ENCODE results near the gene ZNF784.

ZNF784 gene

GRCh38 chr19:55602104-55603001, 22.0 kb downstream of the ZNF784 start:
- DNase-seq (ENCODE audit: low read depth in 2 of 2): no peak

- DNase-seq (ENCODE audit: low read depth in 2 of 2): no peak
These were observed 23.3 kb downstream of the ZNF784 start for GRCh38 chr19:55601084-55601483.

DNA sequence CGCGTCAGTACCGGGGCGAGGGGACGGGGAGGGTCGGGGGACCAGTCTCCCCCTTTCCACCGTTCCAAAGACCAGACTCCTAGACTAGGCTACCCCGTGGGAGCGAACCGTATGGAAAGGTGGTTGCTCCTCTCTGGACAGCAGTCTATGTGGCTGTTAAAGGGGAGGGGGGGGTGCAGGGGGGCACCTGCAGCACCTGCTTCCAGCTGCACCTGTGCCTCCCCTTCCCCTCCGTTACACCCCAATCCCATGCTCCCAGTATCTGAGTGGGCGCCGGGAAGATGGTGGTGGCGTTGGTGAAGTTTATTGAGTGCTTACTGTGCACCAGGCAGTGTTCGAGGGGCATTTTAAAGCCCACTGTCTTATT, 23.7 kb downstream of the ZNF784 start:
- no peak for DNase-seq (ENCODE audit: low read depth in 2 of 2)

- peak; percentile 73 to 81 for DNase-seq (ENCODE audit: low read depth in 2 of 2)
These were observed 24.3 kb downstream of the ZNF784 start, which contains the start of gene ZNF524 for GRCh38 chr19:55599842-55600661. ZNF524 (plus strand) TSS chr19:55600288; CDS start chr19:55602113, 1,825 bp downstream.

GRCh38 chr19:55599468-55599841, 24.9 kb downstream of the ZNF784 start, which contains the start of gene FIZ1:
FIZ1 (minus strand) TSS chr19:55599517; CDS start chr19:55597865, 1,652 bp downstream.
- DNase-seq (ENCODE audit: low read depth in 2 of 2): peak; percentile 91 to 95

DNA sequence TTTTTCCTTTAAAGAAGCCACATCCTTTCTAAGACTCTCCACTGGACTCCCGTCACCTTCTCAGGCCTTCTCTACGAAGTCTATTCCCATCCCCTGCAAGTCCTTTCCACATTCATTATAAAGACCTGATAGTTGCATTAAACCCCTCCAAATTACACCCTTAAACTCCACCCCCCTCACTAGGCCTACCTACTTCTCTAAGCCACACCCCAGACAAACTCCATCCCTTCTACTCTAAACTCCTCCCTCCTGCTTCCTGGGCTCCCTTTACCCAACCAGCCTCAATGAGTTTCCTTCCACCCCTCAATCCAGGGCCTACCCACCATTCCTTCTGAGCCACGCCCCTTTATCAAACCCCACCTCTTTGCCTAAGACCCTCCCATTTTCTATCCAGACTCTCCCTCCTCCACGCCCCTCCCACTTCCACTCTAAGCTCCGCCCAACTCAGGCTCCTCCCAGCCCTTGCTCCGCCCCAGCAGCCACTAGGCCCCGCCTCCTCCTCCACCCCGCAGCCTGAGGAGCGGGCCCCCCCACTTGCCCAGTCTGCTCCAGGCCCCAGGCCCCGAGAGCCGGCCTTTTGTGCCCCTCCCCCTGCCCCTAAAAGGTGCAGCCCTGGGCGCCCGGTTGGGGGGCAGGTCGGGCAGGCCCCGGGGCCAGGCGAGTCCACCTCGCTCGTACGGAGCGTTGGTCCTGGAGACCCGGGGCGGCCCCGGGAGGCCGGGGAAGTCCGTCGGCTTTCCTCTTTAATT, 25.5 kb downstream of the ZNF784 start:
- DNase-seq (ENCODE audit: low read depth in 2 of 2): peak; percentile 83 to 86

DNA sequence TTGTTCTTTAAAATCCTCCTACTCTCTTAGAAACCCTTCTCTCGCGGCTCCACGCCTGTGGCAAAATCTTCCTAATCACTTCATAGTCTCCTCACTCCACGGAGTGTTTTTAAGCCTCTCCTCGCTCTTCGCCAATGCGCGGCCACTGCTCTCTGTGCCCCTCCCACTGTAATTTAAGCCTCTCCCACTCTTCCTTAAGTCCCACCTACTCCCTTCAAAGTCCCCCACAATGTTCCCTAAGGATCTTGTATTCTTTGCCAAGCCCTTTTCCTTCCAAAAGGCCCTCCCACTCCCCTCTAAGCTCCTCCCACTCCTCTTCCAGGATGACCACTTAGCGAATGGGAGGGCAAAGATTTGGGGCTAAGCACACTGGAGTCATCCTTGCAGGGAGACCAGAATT, 26.3 kb downstream of the ZNF784 start:
- no peak for DNase-seq (ENCODE audit: low read depth in 2 of 2)

DNA sequence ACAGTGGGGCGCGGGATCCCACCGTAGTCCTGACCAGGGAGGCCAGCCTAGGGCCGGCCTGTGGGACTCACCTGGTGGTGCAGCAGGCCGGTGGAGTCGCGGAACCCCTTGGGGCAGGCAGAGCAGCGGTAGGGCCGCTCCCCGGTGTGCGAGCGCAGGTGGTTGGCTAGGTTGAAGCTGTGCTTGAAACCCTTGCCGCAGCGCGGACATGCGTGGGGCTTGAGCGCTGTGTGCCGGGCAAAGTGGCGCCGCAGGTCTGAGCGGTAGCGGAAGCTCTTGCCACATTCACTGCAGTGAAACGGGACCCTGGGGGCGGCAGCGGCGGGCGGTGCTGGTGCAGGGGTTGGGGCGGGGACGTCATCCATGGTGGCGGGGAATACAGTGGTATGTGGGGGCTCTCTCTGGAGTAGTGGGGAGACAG, 26.9 kb downstream of the ZNF784 start:
- no peak for DNase-seq (ENCODE audit: low read depth in 2 of 2)

GRCh38 chr19:55596304-55596703, 28.1 kb downstream of the ZNF784 start:
- DNase-seq (ENCODE audit: low read depth in 2 of 2): no peak

DNA sequence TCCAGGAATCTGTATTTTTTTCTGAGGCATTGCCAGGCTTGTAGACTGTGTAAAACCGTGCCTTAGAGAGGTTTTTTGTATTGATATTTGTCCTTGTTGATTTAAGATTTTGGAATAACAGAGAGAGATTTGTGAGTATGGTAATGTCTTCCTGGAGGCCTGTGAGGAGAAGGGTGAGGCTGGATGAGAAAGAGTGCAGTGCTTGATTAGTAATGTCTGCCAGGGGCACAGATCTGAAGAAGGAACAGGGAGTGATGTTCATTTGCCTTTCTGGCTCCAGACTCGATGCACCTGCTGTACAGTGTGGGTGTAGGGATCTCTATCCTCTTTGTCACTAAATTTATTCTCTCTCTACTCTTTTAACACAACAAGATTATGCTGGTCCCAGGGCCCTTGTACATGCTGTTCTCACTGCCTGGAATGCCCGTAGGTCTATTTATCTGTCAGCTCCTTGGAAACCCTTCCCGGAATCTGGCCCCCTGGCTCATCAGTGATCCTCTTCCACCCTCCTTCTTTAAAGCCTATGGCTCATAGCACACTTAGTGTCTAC, 29.3 kb downstream of the ZNF784 start:
- no peak for DNase-seq (ENCODE audit: low read depth in 2 of 2)

GRCh38 chr19:55593096-55593772, 31.1 kb downstream of the ZNF784 start:
- DNase-seq (ENCODE audit: low read depth in 2 of 2): no peak

DNA sequence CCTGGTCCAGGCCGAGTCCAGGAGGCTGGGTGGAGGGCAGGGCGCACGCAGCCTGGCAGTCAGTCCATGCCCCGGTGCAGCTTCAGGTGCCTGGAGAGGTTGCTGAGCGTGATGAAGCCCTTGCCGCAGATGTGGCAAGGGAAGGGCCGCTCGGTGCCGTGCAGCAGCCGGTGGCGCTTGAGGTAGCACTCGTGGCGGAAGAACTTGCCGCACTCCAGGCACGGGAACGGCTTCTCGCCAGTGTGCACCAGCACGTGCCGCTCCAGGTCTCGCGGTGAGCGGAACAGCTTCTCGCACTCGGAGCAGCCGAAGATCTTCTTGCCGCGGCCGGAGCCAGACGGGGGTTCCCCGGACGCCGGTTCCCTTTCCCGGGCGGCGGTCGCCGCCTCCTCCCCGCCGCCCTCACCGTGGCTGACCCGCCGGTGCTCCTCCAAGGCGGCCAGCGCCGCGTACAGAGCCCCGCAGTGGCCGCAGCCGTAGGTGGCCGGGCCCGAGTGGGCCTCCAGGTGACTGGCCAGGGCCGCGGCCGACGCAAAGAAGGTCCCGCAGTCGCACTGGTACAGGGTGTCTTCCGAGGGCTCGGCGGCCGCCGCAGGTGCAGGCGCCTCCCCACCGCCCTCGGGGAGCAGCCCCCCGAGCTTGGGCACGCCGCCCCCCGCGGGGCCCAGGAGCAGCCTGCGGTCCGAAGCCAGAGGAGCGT, 31.8 kb downstream of the ZNF784 start:
- DNase-seq (ENCODE audit: low read depth in 2 of 2): no peak

- no peak for DNase-seq (ENCODE audit: low read depth in 2 of 2)
These were observed 32.8 kb downstream of the ZNF784 start for GRCh38 chr19:55591555-55591954.

GRCh38 chr19:55590617-55591016, 33.7 kb downstream of the ZNF784 start:
- DNase-seq (ENCODE audit: low read depth in 2 of 2): no peak

- no peak for DNase-seq (ENCODE audit: low read depth in 2 of 2)
These were observed 34.3 kb downstream of the ZNF784 start for GRCh38 chr19:55590109-55590508.

- no peak for DNase-seq (ENCODE audit: low read depth in 2 of 2)
These were observed 35.6 kb downstream of the ZNF784 start for GRCh38 chr19:55588738-55589137.

DNA sequence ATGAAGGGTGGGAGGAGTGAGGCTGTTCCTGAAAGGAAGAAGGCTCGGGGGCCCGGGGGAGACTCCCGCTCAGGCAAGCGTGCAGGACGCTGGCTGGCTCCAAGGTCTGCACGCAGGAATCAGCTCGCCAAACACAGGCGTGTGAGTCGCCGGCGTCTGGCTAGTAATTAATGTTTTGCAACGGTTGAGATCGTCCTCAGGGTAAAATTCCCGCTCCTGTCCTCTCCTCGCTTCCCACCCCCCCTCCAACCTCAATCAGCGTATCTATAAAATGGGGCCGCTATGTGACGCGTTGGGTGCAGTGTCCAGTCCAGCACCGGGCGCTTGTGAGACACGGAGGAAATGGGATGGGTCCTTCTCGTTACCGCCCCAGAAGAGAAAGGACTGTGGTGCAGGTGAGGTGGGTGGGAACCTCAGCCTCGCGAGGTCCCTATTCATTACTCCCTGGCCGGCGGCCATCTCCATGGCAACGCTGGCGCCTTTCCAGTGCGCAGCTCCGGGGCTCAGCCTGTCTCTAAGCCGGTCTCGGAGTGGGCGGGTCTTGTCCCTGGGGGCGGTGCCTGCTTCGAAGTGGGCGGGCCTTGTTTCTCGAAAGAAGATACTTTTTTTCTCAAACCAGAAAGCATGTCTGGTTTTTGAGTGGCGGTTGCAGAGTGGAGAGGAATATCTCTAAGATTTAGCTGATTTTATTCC, 37.2 kb downstream of the ZNF784 start:
- peak; percentile 82 to 87 for DNase-seq (ENCODE audit: low read depth in 2 of 2)

DNA sequence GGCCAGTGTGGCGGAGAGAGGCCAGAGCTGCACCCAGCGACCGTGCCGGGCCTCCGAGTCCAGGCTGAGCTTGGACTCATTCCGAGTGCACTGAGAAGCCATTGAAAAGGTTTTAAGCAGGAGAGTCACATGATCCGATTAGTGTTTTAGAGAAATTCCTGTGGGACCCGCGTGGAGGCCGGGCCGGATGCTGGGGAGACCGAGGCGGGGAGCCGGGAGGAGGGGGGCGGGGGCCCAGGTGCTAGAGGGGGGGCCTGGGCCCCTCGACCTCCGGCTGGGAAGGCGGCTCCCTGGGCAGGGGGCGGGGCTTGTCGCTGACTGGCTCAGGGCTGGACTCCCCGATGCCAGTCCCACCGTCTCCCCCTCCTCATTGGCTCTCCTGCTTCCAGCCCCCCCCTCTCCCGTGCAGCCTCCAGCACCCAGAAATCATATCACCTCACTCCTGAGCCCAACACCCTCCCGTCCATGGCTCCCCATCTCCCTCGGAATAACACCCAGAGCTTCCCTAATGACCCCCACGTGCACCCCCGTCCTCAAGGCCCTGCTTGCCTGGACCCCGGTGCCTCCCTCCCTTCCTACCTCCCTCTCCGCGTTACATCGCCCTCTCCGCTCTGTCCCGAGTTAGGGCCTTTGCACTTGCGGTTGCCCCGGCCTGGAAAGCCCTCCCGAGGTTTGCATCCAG, 38.6 kb downstream of the ZNF784 start:
- DNase-seq (ENCODE audit: low read depth in 2 of 2): no peak

DNA sequence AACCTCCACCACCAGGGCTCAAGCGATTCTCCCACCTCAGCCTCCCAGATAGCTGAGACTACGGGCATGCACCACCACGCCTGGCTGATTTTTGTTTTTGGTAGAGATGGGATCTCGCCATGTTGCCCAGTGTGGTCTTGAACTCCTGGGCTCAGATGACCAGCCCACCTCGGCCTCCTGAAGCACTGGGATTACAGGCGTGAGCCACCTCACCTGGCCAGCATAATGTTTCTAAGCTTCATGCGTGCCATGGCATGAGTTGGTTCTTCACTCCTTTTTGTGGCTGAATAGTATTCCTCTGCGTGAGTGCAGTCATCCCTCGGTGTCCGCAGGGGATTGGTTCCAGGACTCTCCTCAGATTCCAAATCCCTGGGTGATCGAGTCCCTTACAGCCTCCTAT, 39.5 kb downstream of the ZNF784 start:
- DNase-seq (ENCODE audit: low read depth in 2 of 2): no peak

Measured in stimulated activated CD8-positive, alpha-beta memory T cell treated with anti-CD3 and anti-CD28 coated beads, Interleukin-7, amount 100 ng/mL, for 4 hours (primary cell).